Neural cell (in vitro differentiated cells): Measurements from ENCODE around the gene HCST. TPM values are rescaled to one million over a fixed set of nuclear protein-coding genes. Genes with fewer than 3 reads are reported as not detected.

Source experiments
- H2AFZ ChIP-seq: fragments of 200-600, 300-800 bp; sonication (generic), shearing (Covaris generic); 2 replicates; pipeline ENCODE4 v1.6.0; 2014; ENCODE audit warnings: low read depth, mild to moderate bottlenecking, antibody characterized with exemption, low read length, moderate library complexity
- H3F3A ChIP-seq: fragments of 200-600 bp; shearing (Covaris generic); 2 replicates; pipeline ENCODE4 v1.6.1; 2016; ENCODE audit warnings: mild to moderate bottlenecking, moderate library complexity, mixed read lengths, antibody characterized with exemption, low read length; ENCODE audit not compliant: insufficient read depth, poor library complexity, severe bottlenecking
- H3K27ac ChIP-seq: fragments of 200-600, 300-800 bp; sonication (generic), shearing (Covaris generic); 2 replicates; pipeline ENCODE4 v1.5.1; 2014; ENCODE audit warnings: mild to moderate bottlenecking, low read length, moderate library complexity
- H3K27me3 ChIP-seq: fragments of 300-800, 200-600 bp; sonication (generic), shearing (Covaris generic); 2 replicates; pipeline ENCODE4 v1.6.0; 2014; ENCODE audit warnings: mild to moderate bottlenecking, low read depth, low read length, moderate library complexity; ENCODE audit not compliant: insufficient read depth
- H3K36me3 ChIP-seq: fragments of 300-800, 200-600 bp; sonication (generic), shearing (Covaris generic); 2 replicates; pipeline ENCODE4 v1.5.1; 2014; ENCODE audit warnings: mild to moderate bottlenecking, antibody characterized with exemption, low read length, moderate library complexity; ENCODE audit not compliant: insufficient read depth
- H3K4me2 ChIP-seq: fragments of 300-800, 200-600 bp; sonication (generic), shearing (Covaris generic); 2 replicates; pipeline ENCODE4 v1.6.0; 2014; ENCODE audit warnings: mild to moderate bottlenecking, low read length
- H3K4me3 ChIP-seq: fragments of 300-800, 200-600 bp; sonication (generic), shearing (Covaris generic); 2 replicates; pipeline ENCODE4 v1.5.1; 2014; ENCODE audit warnings: mild to moderate bottlenecking, low read length, moderate library complexity
- H3K79me2 ChIP-seq: fragments of 200-600 bp; shearing (Covaris generic); replicated peaks from 2 replicates; pipeline ENCODE4 v1.6.0; 2014; ENCODE audit warnings: mild to moderate bottlenecking, low read length, moderate library complexity; ENCODE audit not compliant: insufficient read depth
- H3K9ac ChIP-seq: fragments of 300-800, 200-600 bp; sonication (generic), shearing (Covaris generic); 2 replicates; pipeline ENCODE4 v1.6.1; 2016; ENCODE audit warnings: mild to moderate bottlenecking, low read length, mixed read lengths
- H3K9me2 ChIP-seq: fragments of 200-600 bp; shearing (Covaris generic); 2 replicates; pipeline ENCODE4 v1.6.1; 2016; ENCODE audit warnings: mild to moderate bottlenecking, low read length, mixed read lengths; ENCODE audit not compliant: insufficient read depth
- H3K9me3 ChIP-seq: fragments of 200-600, 300-800 bp; sonication (generic), shearing (Covaris generic); 2 replicates; pipeline ENCODE4 v1.6.1; 2016; ENCODE audit warnings: mild to moderate bottlenecking, mixed run types, low read length, moderate library complexity, mixed read lengths
- H4K20me1 ChIP-seq: fragments of 200-600 bp; shearing (Covaris generic); 2 replicates; pipeline ENCODE4 v1.6.1; 2016; ENCODE audit warnings: mild to moderate bottlenecking, mixed run types; ENCODE audit not compliant: insufficient read depth
- CTCF ChIP-seq: fragments of 450-650 bp; IDR thresholded peaks from 2 replicates; pipeline ENCODE4 v1.5.1; 2014; ENCODE audit warnings: antibody characterized with exemption, mild to moderate bottlenecking, moderate library complexity; ENCODE audit not compliant: poor library complexity, severe bottlenecking
- EP300 ChIP-seq: fragments of 450-650 bp; conservative IDR thresholded peaks from 2 replicates; pipeline ENCODE4 v1.6.1; 2014; ENCODE audit warnings: antibody characterized with exemption, mild to moderate bottlenecking, moderate library complexity; ENCODE audit not compliant: poor library complexity, severe bottlenecking
- EZH2 ChIP-seq: fragments of 200-600, 300-800 bp; shearing (Covaris generic), sonication (generic); IDR thresholded peaks from 2 replicates; pipeline ENCODE4 v1.6.1; 2014; ENCODE audit warnings: antibody characterized with exemption, low read length, borderline replicate concordance, mild to moderate bottlenecking; ENCODE audit not compliant: insufficient read depth, poor library complexity, severe bottlenecking
- MXI1 ChIP-seq: fragments of 450-650 bp; conservative IDR thresholded peaks from 2 replicates; pipeline ENCODE4 v1.6.1; 2014; ENCODE audit warnings: antibody characterized with exemption, mild to moderate bottlenecking; ENCODE audit not compliant: poor library complexity, severe bottlenecking
- POLR2AphosphoS5 ChIP-seq: IDR thresholded peaks from 2 replicates; pipeline ENCODE4 v1.6.1; 2012
- RAD21 ChIP-seq: fragments of 450-650 bp; conservative IDR thresholded peaks from 2 replicates; pipeline ENCODE4 v1.6.1; 2014; ENCODE audit warnings: antibody characterized with exemption, mild to moderate bottlenecking, moderate library complexity
- SMC3 ChIP-seq: fragments of 450-650 bp; conservative IDR thresholded peaks from 2 replicates; pipeline ENCODE4 v1.6.1; 2014; ENCODE audit warnings: antibody characterized with exemption, mild to moderate bottlenecking, moderate library complexity; ENCODE audit not compliant: poor library complexity
- TAF1 ChIP-seq: IDR thresholded peaks from 2 replicates; pipeline ENCODE4 v1.6.1; 2012; ENCODE audit warnings: low read depth
- polyA plus RNA-seq: library from polyadenylated mRNA; depleted of rRNA; stranded (reverse); fragments of >200 nt; gene quantifications from 2 replicates; pipeline ENCODE4 v1.2.3, GENCODE V29; 2014
- TF ChIP-seq, protein P1 (sequence below): IDR thresholded peaks from 2 replicates; pipeline ENCODE4 v1.6.1; 2012; ENCODE audit warnings: borderline replicate concordance

Gene HCST
- polyA plus RNA-seq, 1 donor from 2014 or later: not detected

DNA sequence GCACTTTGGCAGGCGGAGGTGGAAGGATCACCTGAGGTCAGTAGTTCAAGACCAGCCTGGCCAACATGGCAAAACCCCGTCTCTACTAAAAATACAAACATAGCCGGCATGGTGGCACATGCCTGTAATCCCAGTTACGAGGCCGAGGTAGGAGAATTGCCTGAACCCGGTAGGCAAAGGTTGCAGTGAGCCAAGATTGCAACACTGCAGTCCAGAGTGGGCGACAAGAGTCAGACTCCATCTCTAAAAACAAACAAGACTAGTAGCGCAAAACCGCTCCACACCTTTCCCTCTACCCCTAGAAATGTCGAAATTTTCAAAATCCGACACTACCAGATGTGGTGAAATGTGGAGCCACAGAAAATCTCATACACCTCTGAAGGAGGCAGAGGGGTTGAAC, 17.0 kb downstream of the HCST start:
- H3K36me3 ChIP-seq: no peaks in the 10 kb centered on the region
- H4K20me1 ChIP-seq: no peaks in the 10 kb centered on the region
- no peaks in the 10 kb centered on the region for H3K27me3 ChIP-seq
- TF ChIP-seq EP300: no peak
- H3F3A ChIP-seq: no peaks in the 10 kb centered on the region
- H3K9me3 ChIP-seq: no peaks in the 10 kb centered on the region
- H3K79me2 ChIP-seq: no peaks in the 10 kb centered on the region
- H3K4me3 ChIP-seq: no peak overlapping the region
- H3K27ac ChIP-seq: no peak overlapping the region
- no peak overlapping the region for H2AFZ ChIP-seq
- no peaks in the 10 kb centered on the region for H3K9me2 ChIP-seq
- H3K4me2 ChIP-seq: no peak overlapping the region
- H3K9ac ChIP-seq: no peak overlapping the region

- no peaks in the 10 kb centered on the region for H3K36me3 ChIP-seq
- no peaks in the 10 kb centered on the region for H3K27me3 ChIP-seq
- H3K27ac ChIP-seq: no peak overlapping the region
- no peak overlapping the region for H2AFZ ChIP-seq
- H3K4me2 ChIP-seq: no peak overlapping the region
- H3K79me2 ChIP-seq: no peaks in the 10 kb centered on the region
- H3K9ac ChIP-seq: no peak overlapping the region
- H3K9me3 ChIP-seq: no peaks in the 10 kb centered on the region
- H4K20me1 ChIP-seq: no peaks in the 10 kb centered on the region
- H3K9me2 ChIP-seq: no peaks in the 10 kb centered on the region
- TF ChIP-seq MXI1 (no peak), RAD21 (no peak), SMC3 (no peak), CTCF (no peak), EP300 (no peak), TAF1 (no peak), POLR2AphosphoS5 (no peak), EZH2 (no peak)
- TF ChIP-seq, protein P1, sequence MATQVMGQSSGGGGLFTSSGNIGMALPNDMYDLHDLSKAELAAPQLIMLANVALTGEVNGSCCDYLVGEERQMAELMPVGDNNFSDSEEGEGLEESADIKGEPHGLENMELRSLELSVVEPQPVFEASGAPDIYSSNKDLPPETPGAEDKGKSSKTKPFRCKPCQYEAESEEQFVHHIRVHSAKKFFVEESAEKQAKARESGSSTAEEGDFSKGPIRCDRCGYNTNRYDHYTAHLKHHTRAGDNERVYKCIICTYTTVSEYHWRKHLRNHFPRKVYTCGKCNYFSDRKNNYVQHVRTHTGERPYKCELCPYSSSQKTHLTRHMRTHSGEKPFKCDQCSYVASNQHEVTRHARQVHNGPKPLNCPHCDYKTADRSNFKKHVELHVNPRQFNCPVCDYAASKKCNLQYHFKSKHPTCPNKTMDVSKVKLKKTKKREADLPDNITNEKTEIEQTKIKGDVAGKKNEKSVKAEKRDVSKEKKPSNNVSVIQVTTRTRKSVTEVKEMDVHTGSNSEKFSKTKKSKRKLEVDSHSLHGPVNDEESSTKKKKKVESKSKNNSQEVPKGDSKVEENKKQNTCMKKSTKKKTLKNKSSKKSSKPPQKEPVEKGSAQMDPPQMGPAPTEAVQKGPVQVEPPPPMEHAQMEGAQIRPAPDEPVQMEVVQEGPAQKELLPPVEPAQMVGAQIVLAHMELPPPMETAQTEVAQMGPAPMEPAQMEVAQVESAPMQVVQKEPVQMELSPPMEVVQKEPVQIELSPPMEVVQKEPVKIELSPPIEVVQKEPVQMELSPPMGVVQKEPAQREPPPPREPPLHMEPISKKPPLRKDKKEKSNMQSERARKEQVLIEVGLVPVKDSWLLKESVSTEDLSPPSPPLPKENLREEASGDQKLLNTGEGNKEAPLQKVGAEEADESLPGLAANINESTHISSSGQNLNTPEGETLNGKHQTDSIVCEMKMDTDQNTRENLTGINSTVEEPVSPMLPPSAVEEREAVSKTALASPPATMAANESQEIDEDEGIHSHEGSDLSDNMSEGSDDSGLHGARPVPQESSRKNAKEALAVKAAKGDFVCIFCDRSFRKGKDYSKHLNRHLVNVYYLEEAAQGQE: no peak
- no peak overlapping the region for H3K4me3 ChIP-seq
- no peaks in the 10 kb centered on the region for H3F3A ChIP-seq
Measured at GRCh38 chr19:35921012-35921411, 18.7 kb downstream of the HCST start.

DNA sequence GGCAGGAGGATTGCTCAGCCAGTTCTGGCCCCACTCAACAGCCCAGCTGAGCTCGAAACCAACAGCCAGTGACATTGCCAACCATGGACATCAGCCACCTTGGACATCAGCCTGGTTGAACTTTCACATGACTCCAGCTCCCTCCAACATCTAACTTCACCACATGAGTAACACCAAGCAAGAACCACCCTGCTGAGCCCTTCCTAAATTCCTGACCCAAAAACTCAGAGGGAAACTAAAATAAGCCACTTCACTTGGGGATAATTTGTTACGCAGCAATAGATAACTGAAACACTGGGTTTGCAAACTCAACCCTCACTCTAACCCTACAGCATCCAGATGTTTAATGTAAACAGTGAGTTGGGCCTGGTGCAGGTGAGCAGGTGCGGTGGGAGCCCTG, 23.2 kb downstream of the HCST start:
- Histone ChIP-seq H3K4me2 (no peak overlapping the region), H2AFZ (no peak overlapping the region), H3K36me3 (no peaks in the 10 kb centered on the region), H3K79me2 (no peaks in the 10 kb centered on the region), H3K9me2 (no peaks in the 10 kb centered on the region), H3K4me3 (no peak overlapping the region), H3K27me3 (no peaks in the 10 kb centered on the region), H3K27ac (no peak overlapping the region), H3K9me3 (no peaks in the 10 kb centered on the region), H3F3A (peaks cover under 1% of the 10 kb centered on the region), H3K9ac (no peak overlapping the region), H4K20me1 (no peaks in the 10 kb centered on the region)
- TF ChIP-seq, protein P1: no peak
- TF ChIP-seq EZH2: no peak
- no peak for TF ChIP-seq CTCF
- no peak for TF ChIP-seq RAD21
- no peak for TF ChIP-seq TAF1
- no peak for TF ChIP-seq EP300
- no peak for TF ChIP-seq SMC3
- no peak for TF ChIP-seq MXI1
- no peak for TF ChIP-seq POLR2AphosphoS5
